Measurements from ENCODE around the gene PDE4B. TPM values are rescaled to one million over a fixed set of nuclear protein-coding genes. Genes with fewer than 3 reads are reported as not detected.
"Not testable (repeated sequence)": the region's sequence is repeated elsewhere in the genome, so short reads cannot be mapped to it uniquely, and the experiment has no call there.

The PDE4B gene
- total and polyA plus RNA-seq, 11 donors, result 1.4 to 71.9 (median 16.2) TPM

GRCh38 chr1:66090859-66091457, 298.3 kb downstream of the PDE4B start:
- 67 to 74% (median 71%) methylated on average over 7 of the region's 7 CpGs for WGBS, 4 donors
- DNase-seq, result no peak
- intact Hi-C loops (cut with DNase I), result no loop called here

GRCh38 chr1:66095190-66095589, 302.5 kb downstream of the PDE4B start:
- no peaks in the 10 kb centered on the region for H3K9me3 ChIP-seq
- ATAC-seq (no peak), DNase-seq (no peak)
- intact Hi-C loops (cut with DNase I), result no loop called here
- H3K4me3 ChIP-seq, result no peak overlapping the region
- TF ChIP-seq CTCF (IDR thresholded peaks at IDR 0.05) (no peak), POLR2A (IDR thresholded peaks at IDR 0.05) (no peak)
- no peak overlapping the region for H3K27ac ChIP-seq
- H3K36me3 ChIP-seq, result no peaks in the 10 kb centered on the region
- 86 to 93% (median 92%) methylated on average over 1 of the region's 1 CpG for WGBS, 4 donors
- no peaks in the 10 kb centered on the region for H3K4me1 ChIP-seq
- no peaks in the 10 kb centered on the region for H3K27me3 ChIP-seq

More at GRCh38 chr1:66090859-66091457, 298.3 kb downstream of the PDE4B start:
- Histone ChIP-seq H3K36me3 (no peaks in the 10 kb centered on the region), H3K9me3 (no peaks in the 10 kb centered on the region), H3K4me3 (no peak overlapping the region), H3K27ac (no peak overlapping the region), H3K27me3 (peaks cover 0 to 4% (median 0%) of the 10 kb centered on the region in 9 donors), H3K4me1 (no peaks in the 10 kb centered on the region)
- ATAC-seq, result no peak
- TF ChIP-seq CTCF (IDR thresholded peaks at IDR 0.05) (no peak), POLR2A (IDR thresholded peaks at IDR 0.05) (no peak)

GRCh38 chr1:66100959-66101358, 308.3 kb downstream of the PDE4B start:
- whole genome bisulfite sequencing, 4 donors, result 91 to 97% (median 93%) methylated on average over 3 to 4 of the region's 4 CpGs
- H3K36me3 ChIP-seq; intact Hi-C loops (cut with DNase I); H3K4me1 ChIP-seq; ATAC-seq; H3K27ac ChIP-seq; H3K4me3 ChIP-seq; H3K27me3 ChIP-seq; DNase-seq: not testable (repeated sequence)
- H3K9me3 ChIP-seq, result peaks cover 0 to 14% (median 0%) of the 10 kb centered on the region in 12 donors

- H3K4me1 ChIP-seq; intact Hi-C loops (cut with DNase I); H3K27me3 ChIP-seq; H3K27ac ChIP-seq; DNase-seq; H3K36me3 ChIP-seq; ATAC-seq; H3K4me3 ChIP-seq: not testable (repeated sequence)
- peaks cover 0 to 14% (median 0%) of the 10 kb centered on the region in 12 donors for H3K9me3 ChIP-seq
- WGBS, 4 donors, result 88 to 97% (median 93%) methylated on average over 3 of the region's 5 CpGs
These were observed 311.4 kb downstream of the PDE4B start for GRCh38 chr1:66104076-66104475.

GRCh38 chr1:66108624-66109023, 315.9 kb downstream of the PDE4B start:
- H3K4me3 ChIP-seq, result no peak overlapping the region
- H3K27ac ChIP-seq, result no peak overlapping the region
- DNase-seq (no peak), ATAC-seq (no peak)
- peaks cover 0 to 2% (median 0%) of the 10 kb centered on the region in 12 donors for H3K9me3 ChIP-seq
- no peaks in the 10 kb centered on the region for H3K4me1 ChIP-seq
- intact Hi-C loops (cut with DNase I), result no loop called here
- no peaks in the 10 kb centered on the region for H3K36me3 ChIP-seq
- 77 to 86% (median 79%) methylated on average over 2 of the region's 2 CpGs for WGBS, 4 donors
- TF ChIP-seq CTCF (IDR thresholded peaks at IDR 0.05) (no peak), POLR2A (IDR thresholded peaks at IDR 0.05) (no peak)
- no peaks in the 10 kb centered on the region for H3K27me3 ChIP-seq

Measured in heart left ventricle (tissue), 16 donors.